ENCODE measurements around the gene C1orf94.

DNA sequence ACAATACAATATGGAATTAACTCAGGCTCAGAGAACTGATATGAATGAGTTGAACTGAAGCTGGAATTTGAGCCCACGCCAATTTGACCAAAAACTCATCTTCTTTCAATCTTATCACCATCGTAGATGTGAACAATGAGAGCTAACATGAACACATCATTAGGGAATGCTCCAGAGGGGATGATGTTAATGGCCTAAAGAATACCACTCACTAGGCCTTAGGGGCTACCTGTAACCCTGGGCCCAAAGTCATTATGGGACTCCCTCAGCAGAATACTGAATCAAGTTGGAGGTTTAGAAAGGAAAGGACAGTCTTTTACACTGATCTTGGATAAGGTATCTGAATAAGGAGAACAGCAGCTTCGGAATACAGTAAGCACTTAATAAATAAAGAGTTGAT, 73.6 kb downstream of the C1orf94 start:
- TF ChIP-seq, protein P1, sequence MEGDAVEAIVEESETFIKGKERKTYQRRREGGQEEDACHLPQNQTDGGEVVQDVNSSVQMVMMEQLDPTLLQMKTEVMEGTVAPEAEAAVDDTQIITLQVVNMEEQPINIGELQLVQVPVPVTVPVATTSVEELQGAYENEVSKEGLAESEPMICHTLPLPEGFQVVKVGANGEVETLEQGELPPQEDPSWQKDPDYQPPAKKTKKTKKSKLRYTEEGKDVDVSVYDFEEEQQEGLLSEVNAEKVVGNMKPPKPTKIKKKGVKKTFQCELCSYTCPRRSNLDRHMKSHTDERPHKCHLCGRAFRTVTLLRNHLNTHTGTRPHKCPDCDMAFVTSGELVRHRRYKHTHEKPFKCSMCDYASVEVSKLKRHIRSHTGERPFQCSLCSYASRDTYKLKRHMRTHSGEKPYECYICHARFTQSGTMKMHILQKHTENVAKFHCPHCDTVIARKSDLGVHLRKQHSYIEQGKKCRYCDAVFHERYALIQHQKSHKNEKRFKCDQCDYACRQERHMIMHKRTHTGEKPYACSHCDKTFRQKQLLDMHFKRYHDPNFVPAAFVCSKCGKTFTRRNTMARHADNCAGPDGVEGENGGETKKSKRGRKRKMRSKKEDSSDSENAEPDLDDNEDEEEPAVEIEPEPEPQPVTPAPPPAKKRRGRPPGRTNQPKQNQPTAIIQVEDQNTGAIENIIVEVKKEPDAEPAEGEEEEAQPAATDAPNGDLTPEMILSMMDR (conservative IDR thresholded peaks at IDR 0.05; ENCODE audit: low read depth in 2 of 2) = no peak
- TF ChIP-seq EZH2phosphoT487 (IDR thresholded peaks at IDR 0.05; ENCODE audit: unreplicated experiment) = no peak
- TF ChIP-seq EZH2 (IDR thresholded peaks at IDR 0.05; ENCODE audit: low read depth, unreplicated experiment) = no peak
- no peak for TF ChIP-seq POLR2AphosphoS5 (IDR thresholded peaks at IDR 0.05; ENCODE audit: low read depth)
- TF ChIP-seq, protein P2, sequence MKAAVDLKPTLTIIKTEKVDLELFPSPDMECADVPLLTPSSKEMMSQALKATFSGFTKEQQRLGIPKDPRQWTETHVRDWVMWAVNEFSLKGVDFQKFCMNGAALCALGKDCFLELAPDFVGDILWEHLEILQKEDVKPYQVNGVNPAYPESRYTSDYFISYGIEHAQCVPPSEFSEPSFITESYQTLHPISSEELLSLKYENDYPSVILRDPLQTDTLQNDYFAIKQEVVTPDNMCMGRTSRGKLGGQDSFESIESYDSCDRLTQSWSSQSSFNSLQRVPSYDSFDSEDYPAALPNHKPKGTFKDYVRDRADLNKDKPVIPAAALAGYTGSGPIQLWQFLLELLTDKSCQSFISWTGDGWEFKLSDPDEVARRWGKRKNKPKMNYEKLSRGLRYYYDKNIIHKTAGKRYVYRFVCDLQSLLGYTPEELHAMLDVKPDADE (IDR thresholded peaks at IDR 0.05) = no peak

Measured in GM23338 (cell line).